B cell (primary cell): ENCODE measurements around the gene CHAC1. TPM values are rescaled to one million over a fixed set of nuclear protein-coding genes. Genes with fewer than 3 reads are reported as not detected.

Experiments used
- ATAC-seq: fragments of 200-7000 bp; cut with Tn5 transposase; one replicate; pipeline ENCODE4 v1.10.0; 2021; ENCODE audit warnings: low read depth, mild to moderate bottlenecking, moderate number of reproducible peaks, moderate library complexity
- CTCF ChIA-PET: fragments of 350-600 bp; sonication (Branson Sonifier 250); formaldehyde crosslinking; loops from one replicate; lab custom pipeline; 2021; ENCODE audit warnings: antibody characterized with exemption, inconsistent platforms; lab: Charles Lee
- POLR2A ChIA-PET: fragments of 350-600 bp; sonication (Branson Sonifier 250); formaldehyde crosslinking; loops from one replicate; lab custom pipeline; 2021; ENCODE audit warnings: antibody characterized with exemption; lab: Charles Lee
- DNase-seq: peaks from one replicate; pipeline ENCODE4 v3.0.0; 2013
- H2AFZ ChIP-seq: 2 replicates; pipeline ENCODE4 v1.6.1; 2012; ENCODE audit warnings: mild to moderate bottlenecking, low read depth, low read length; ENCODE audit not compliant: insufficient read depth, poor library complexity, severe bottlenecking
- H3K27ac ChIP-seq, 2 donors: 1 replicate in 1 of 2; 2 replicates in 1 of 2; pipeline ENCODE4 v1.5.1; 2012 to 2013; ENCODE audit warnings: low read length in 2 of 2, mild to moderate bottlenecking in 2 of 2, moderate library complexity in 1 of 2
- H3K27me3 ChIP-seq, 4 experiments: fragments of 200-600 bp in 1 of 4; sonication (generic) in 1 of 4; replicated peaks in 1 of 4; 1 replicate in 2 of 4; 2 replicates in 2 of 4; pipeline versions ENCODE4 v1.6.1 to v1.7.0; 2013 to 2016; ENCODE audit warnings: low read length in 3 of 4, mild to moderate bottlenecking in 2 of 4, mixed read lengths in 1 of 4, moderate library complexity in 1 of 4; ENCODE audit not compliant: insufficient read depth in 4 of 4, control insufficient read depth in 3 of 4; ENCODE audit errors: control extremely low read depth in 1 of 4
- H3K36me3 ChIP-seq, 2 experiments: replicated peaks in 1 of 2; 1 replicate in 1 of 2; 2 replicates in 1 of 2; pipeline versions ENCODE4 v1.6.1 to v1.7.1; 2013; ENCODE audit warnings: low read length in 1 of 2; ENCODE audit not compliant: insufficient read depth in 2 of 2, control insufficient read depth in 1 of 2; ENCODE audit errors: control extremely low read depth in 1 of 2, extremely low read depth in 1 of 2
- H3K4me1 ChIP-seq, 2 donors: fragments of 200-600 bp in 1 of 2; sonication (generic) in 1 of 2; 1 replicate in 1 of 2; 2 replicates in 1 of 2; pipeline versions ENCODE4 v1.5.1 to v1.6.1; 2013 to 2017; ENCODE audit warnings: low read length in 2 of 2; ENCODE audit not compliant: control insufficient read depth in 2 of 2, insufficient read depth in 2 of 2
- H3K4me2 ChIP-seq: replicated peaks from 2 replicates; pipeline ENCODE3; 2012; ENCODE audit warnings: mild to moderate bottlenecking, low read depth, low read length; ENCODE audit not compliant: poor library complexity, severe bottlenecking
- H3K4me3 ChIP-seq, 5 experiments: fragments of 200-600 bp in 1 of 5; sonication (generic) in 1 of 5; 1 replicate in 3 of 5; 2 replicates in 2 of 5; pipeline versions ENCODE4 v1.5.1 to v1.7.0; 2011 to 2016; ENCODE audit warnings: low read length in 4 of 5, mild to moderate bottlenecking in 4 of 5, low read depth in 2 of 5, control low read depth in 1 of 5, moderate library complexity in 1 of 5; ENCODE audit not compliant: insufficient read depth in 1 of 5; ENCODE audit errors: control extremely low read depth in 1 of 5, extremely low read depth in 1 of 5
- H3K79me2 ChIP-seq: fragments of 200-600 bp; sonication (generic); one replicate; pipeline ENCODE4 v1.6.0; 2016; ENCODE audit warnings: low read length; ENCODE audit not compliant: control insufficient read depth, insufficient read depth
- H3K9ac ChIP-seq: fragments of 200-600 bp; sonication (generic); 2 replicates; pipeline ENCODE4 v1.6.1; 2017; ENCODE audit warnings: mild to moderate bottlenecking, low read length, moderate library complexity
- H3K9me3 ChIP-seq, 3 donors: one replicate each; pipeline versions ENCODE4 v1.6.1 to v1.7.1; 2013; ENCODE audit warnings: low read length in 2 of 3; ENCODE audit not compliant: control insufficient read depth in 2 of 3, insufficient read depth in 1 of 3; ENCODE audit errors: control extremely low read depth in 1 of 3
- H4K20me1 ChIP-seq: 2 replicates; pipeline ENCODE4 v1.6.0; 2012; ENCODE audit warnings: mild to moderate bottlenecking, low read length; ENCODE audit not compliant: insufficient read depth, control insufficient read depth, poor library complexity, severe bottlenecking
- H3K27ac Mint-ChIP-seq: one replicate; pipeline ENCODE4 v1.8.0; 2021; ENCODE audit warnings: mixed read lengths
- H3K27me3 Mint-ChIP-seq: one replicate; pipeline ENCODE4 v1.8.0; 2021; ENCODE audit warnings: mixed read lengths
- H3K4me1 Mint-ChIP-seq: one replicate; pipeline ENCODE4 v1.8.0; 2021; ENCODE audit warnings: mixed read lengths
- H3K4me3 Mint-ChIP-seq: one replicate; pipeline ENCODE4 v1.8.0; 2021; ENCODE audit warnings: mixed read lengths
- H3K9me3 Mint-ChIP-seq: one replicate; pipeline ENCODE4 v1.8.0; 2022; ENCODE audit warnings: mixed read lengths; ENCODE audit not compliant: insufficient read depth
- CTCF ChIP-seq: fragments of 200-600 bp; IDR thresholded peaks from one replicate; pipeline ENCODE4 v1.8.0; 2022; ENCODE audit warnings: antibody characterized with exemption, mild to moderate bottlenecking
- EZH2 ChIP-seq: IDR thresholded peaks from 2 replicates; pipeline ENCODE4 v1.6.1; 2012; ENCODE audit warnings: borderline replicate concordance, low read depth, mild to moderate bottlenecking, moderate library complexity, low read length; ENCODE audit not compliant: insufficient read depth, poor library complexity, severe bottlenecking
- WGBS: methylation state at CpG from one replicate; pipeline ENCODE4 v1.1.5; 2013; ENCODE audit warnings: missing lambda C conversion rate; ENCODE audit not compliant: insufficient coverage; 5-methylcytosine and 5-hydroxymethylcytosine counted together
- intact Hi-C: fragments of 100-400 bp; cut with micrococcal nuclease; formaldehyde crosslinking; loops from one replicate; pipeline ENCODE4 v1.10.0; 2022
- polyA plus RNA-seq: library from polyadenylated mRNA; depleted of rRNA; stranded (reverse); fragments of >200 nt; gene quantifications from 2 replicates; pipeline ENCODE4 v1.2.3, GENCODE V29; 2012
- total RNA-seq, 2 donors: library from RNA; stranded (reverse); fragments of 120-200 nt in 1 of 2; gene quantifications; 1 replicate in 1 of 2; 2 replicates in 1 of 2; pipeline versions ENCODE4 v1.2.3 to v1.2.4, GENCODE V29; 2013 to 2022

Gene CHAC1
- total and polyA plus RNA-seq, 2 donors (not counting 1 experiment from before 2014, with no cell fraction given): 0.81 to 3.6 TPM

- H3K4me1 Mint-ChIP-seq: peaks cover 20% of the 10 kb centered on the region
- DNase-seq (no peak), ATAC-seq (no peak)
- Histone ChIP-seq H3K4me3 (no peak overlapping the region), H3K36me3 (no peaks in the 10 kb centered on the region), H2AFZ (no peak overlapping the region), H3K4me1 (peaks cover 19% of the 10 kb centered on the region in 2 donors), H3K27me3 (peaks cover 0 to 13% (median 5%) of the 10 kb centered on the region in 4 experiments), H3K9ac (no peak overlapping the region), H3K9me3 (no peaks in the 10 kb centered on the region), H3K27ac (no peak overlapping the region), H4K20me1 (no peaks in the 10 kb centered on the region), H3K79me2 (no peaks in the 10 kb centered on the region), H3K4me2 (no peak overlapping the region)
- no peak overlapping the region for H3K27ac Mint-ChIP-seq
- H3K9me3 Mint-ChIP-seq: no peaks in the 10 kb centered on the region
- H3K4me3 Mint-ChIP-seq: no peak overlapping the region
- POLR2A ChIA-PET: no interaction called here
- no peak for TF ChIP-seq CTCF
- TF ChIP-seq EZH2: no peak
- WGBS: 90% methylated on average over 12 of the region's 15 CpGs
- intact Hi-C loops: no loop called here
- peaks cover 13% of the 10 kb centered on the region for H3K27me3 Mint-ChIP-seq
- CTCF ChIA-PET: interaction anchor here (0.6 to 1.5 kb wide), 5 partner anchors 16 to 132 kb away, joined by 3 to 5 read pairs (median 3); no protein-coding TSS in a partner anchor
Measured at GRCh38 chr15:40936709-40937666, 16.3 kb upstream of the CHAC1 start.
